PC-9 (cell line): Measurements from ENCODE around the gene PYGB. TPM values are rescaled to one million over a fixed set of nuclear protein-coding genes. Genes with fewer than 3 reads are reported as not detected.

ENCODE experiments used
- BruUV-seq: library from RNA; stranded (reverse); fragments of 400-500 nt; replicated peaks from 2 replicates; lab custom pipeline; 2021; lab: Mats Ljungman, UMichigan
- CTCF ChIA-PET: fragments of 300-600 bp; sonication (Branson Sonifier 250); formaldehyde crosslinking; loops from one replicate; lab custom pipeline; 2022; ENCODE audit warnings: antibody characterized with exemption; lab: Charles Lee
- POLR2A ChIA-PET: fragments of 300-600 bp; sonication (Branson Sonifier 250); formaldehyde crosslinking; loops from one replicate; lab custom pipeline; 2022; ENCODE audit warnings: antibody characterized with exemption; ENCODE audit not compliant: unreplicated experiment; lab: Charles Lee
- DNase-seq, 2 experiments: peaks; one replicate each; pipeline versions ENCODE4 v3.0.0 to v3.0.0-alpha.2; 2015 to 2022; ENCODE audit warnings: mixed read lengths in 1 of 2
- H2AFZ ChIP-seq: fragments of 200-600 bp; sonication (generic); 2 replicates; pipeline ENCODE4 v1.8.1; 2017; ENCODE audit warnings: antibody characterized with exemption
- H3F3A ChIP-seq: fragments of 200-600 bp; sonication (generic); 2 replicates; pipeline ENCODE4 v1.8.1; 2017; ENCODE audit warnings: antibody characterized with exemption, mild to moderate bottlenecking, low read depth; ENCODE audit not compliant: insufficient read depth
- H3K27ac ChIP-seq: fragments of 200-600 bp; sonication (generic); 2 replicates; pipeline ENCODE4 v1.6.1; 2016; ENCODE audit warnings: mixed run types
- H3K27me3 ChIP-seq: fragments of 200-600 bp; sonication (generic); 2 replicates; pipeline ENCODE4 v1.6.1; 2016; ENCODE audit warnings: low read depth, mixed run types; ENCODE audit not compliant: insufficient read depth
- H3K36me3 ChIP-seq: fragments of 200-600 bp; sonication (generic); 2 replicates; pipeline ENCODE4 v1.6.1; 2016; ENCODE audit warnings: low read depth, mixed run types
- H3K4me1 ChIP-seq: fragments of 200-600 bp; sonication (generic); replicated peaks from 2 replicates; pipeline ENCODE4 v1.6.1; 2016; ENCODE audit warnings: mixed run types; ENCODE audit not compliant: insufficient read depth
- H3K4me2 ChIP-seq: fragments of 200-600 bp; sonication (generic); 2 replicates; pipeline ENCODE4 v1.6.1; 2017; ENCODE audit warnings: mixed run types
- H3K4me3 ChIP-seq: fragments of 200-600 bp; sonication (generic); 2 replicates; pipeline ENCODE4 v1.6.1; 2016; ENCODE audit warnings: mixed run types
- H3K79me2 ChIP-seq: fragments of 200-600 bp; sonication (generic); 2 replicates; pipeline ENCODE4 v1.6.1; 2017; ENCODE audit warnings: low read depth, mixed run types
- H3K9me2 ChIP-seq: fragments of 200-600 bp; sonication (generic); 2 replicates; pipeline ENCODE4 v1.8.1; 2017; ENCODE audit warnings: mild to moderate bottlenecking; ENCODE audit not compliant: insufficient read depth
- H3K9me3 ChIP-seq: fragments of 200-600 bp; sonication (generic); 2 replicates; pipeline ENCODE4 v1.8.1; 2016; ENCODE audit warnings: low read depth; ENCODE audit not compliant: insufficient read depth
- H4K20me1 ChIP-seq: fragments of 200-600 bp; sonication (generic); 2 replicates; pipeline ENCODE4 v1.8.1; 2017; ENCODE audit not compliant: insufficient read depth
- EZH2 ChIP-seq: fragments of 200-600 bp; sonication (generic); IDR thresholded peaks from 2 replicates; pipeline ENCODE4 v1.8.0; 2017; ENCODE audit warnings: antibody characterized with exemption, low read depth
- intact Hi-C: fragments of 100-400 bp; cut with micrococcal nuclease; formaldehyde crosslinking; loops from one replicate; pipeline ENCODE4 v1.10.0; 2022; ENCODE audit not compliant: unreplicated experiment
- total RNA-seq: library from RNA; stranded (reverse); gene quantifications from 2 replicates; pipeline ENCODE4 v1.2.3, GENCODE V29; 2021
- TF ChIP-seq, protein P1 (sequence below): fragments of 200-600 bp; sonication (generic); conservative IDR thresholded peaks from 2 replicates; pipeline ENCODE4 v1.6.1; 2017; ENCODE audit warnings: mixed run types, antibody characterized with exemption, mild to moderate bottlenecking, moderate library complexity

The PYGB gene
- total RNA-seq, 1 experiment from 2014 or later = 133 TPM

DNA sequence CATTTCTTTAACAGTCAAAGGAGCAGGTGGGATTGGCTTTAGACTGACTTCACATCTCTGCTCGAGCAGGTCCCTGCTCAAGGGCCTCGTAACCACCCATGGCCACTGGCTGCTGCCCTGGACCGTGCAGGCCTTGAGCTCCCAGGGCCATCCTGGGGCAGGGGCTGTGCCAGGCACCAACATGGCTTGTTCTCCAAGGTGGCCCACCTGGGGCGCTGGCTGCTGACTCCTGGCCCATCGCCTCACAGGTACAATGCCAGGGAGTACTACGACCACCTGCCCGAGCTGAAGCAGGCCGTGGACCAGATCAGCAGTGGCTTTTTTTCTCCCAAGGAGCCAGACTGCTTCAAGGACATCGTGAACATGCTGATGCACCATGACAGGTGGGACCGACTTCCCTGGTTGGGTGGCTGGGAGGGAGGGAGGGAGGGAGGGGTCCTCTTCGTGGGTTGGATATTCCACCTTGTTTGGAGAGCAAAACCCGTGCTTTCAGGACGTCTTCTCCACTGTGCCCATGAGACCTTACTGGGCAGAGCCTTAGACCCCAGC is 46.1 kb downstream of the PYGB start:
- Histone ChIP-seq H4K20me1 (no peaks in the 10 kb centered on the region; the same call in none of the 2 replicates), H2AFZ (no peak overlapping the region), H3K27me3 (no peaks in the 10 kb centered on the region), H3K9me2 (no peaks in the 10 kb centered on the region), H3K4me2 (no peak overlapping the region), H3K79me2 (no peaks in the 10 kb centered on the region), H3K4me1 (no peaks in the 10 kb centered on the region), H3K9me3 (no peaks in the 10 kb centered on the region), H3K36me3 (peaks cover 10% of the 10 kb centered on the region; the same call in 1 of the 2 replicates), H3F3A (peaks cover 44% of the 10 kb centered on the region), H3K4me3 (no peak overlapping the region), H3K27ac (no peak overlapping the region)
- TF ChIP-seq, protein P1, sequence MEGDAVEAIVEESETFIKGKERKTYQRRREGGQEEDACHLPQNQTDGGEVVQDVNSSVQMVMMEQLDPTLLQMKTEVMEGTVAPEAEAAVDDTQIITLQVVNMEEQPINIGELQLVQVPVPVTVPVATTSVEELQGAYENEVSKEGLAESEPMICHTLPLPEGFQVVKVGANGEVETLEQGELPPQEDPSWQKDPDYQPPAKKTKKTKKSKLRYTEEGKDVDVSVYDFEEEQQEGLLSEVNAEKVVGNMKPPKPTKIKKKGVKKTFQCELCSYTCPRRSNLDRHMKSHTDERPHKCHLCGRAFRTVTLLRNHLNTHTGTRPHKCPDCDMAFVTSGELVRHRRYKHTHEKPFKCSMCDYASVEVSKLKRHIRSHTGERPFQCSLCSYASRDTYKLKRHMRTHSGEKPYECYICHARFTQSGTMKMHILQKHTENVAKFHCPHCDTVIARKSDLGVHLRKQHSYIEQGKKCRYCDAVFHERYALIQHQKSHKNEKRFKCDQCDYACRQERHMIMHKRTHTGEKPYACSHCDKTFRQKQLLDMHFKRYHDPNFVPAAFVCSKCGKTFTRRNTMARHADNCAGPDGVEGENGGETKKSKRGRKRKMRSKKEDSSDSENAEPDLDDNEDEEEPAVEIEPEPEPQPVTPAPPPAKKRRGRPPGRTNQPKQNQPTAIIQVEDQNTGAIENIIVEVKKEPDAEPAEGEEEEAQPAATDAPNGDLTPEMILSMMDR = no peak
- no peak for TF ChIP-seq EZH2
- ChIA-PET POLR2A (no interaction called here), CTCF (interaction anchor here (1.1 kb wide), 1 partner anchor 105 kb away, joined by 4 read pairs; no protein-coding TSS in a partner anchor)
- intact Hi-C loops = loop anchor here (1.0 to 10.0 kb wide), 2 partner anchors 105 to 119 kb away; no protein-coding TSS in a partner anchor
- DNase-seq = no peak
- no TSS peak for BruUV-seq

DNA sequence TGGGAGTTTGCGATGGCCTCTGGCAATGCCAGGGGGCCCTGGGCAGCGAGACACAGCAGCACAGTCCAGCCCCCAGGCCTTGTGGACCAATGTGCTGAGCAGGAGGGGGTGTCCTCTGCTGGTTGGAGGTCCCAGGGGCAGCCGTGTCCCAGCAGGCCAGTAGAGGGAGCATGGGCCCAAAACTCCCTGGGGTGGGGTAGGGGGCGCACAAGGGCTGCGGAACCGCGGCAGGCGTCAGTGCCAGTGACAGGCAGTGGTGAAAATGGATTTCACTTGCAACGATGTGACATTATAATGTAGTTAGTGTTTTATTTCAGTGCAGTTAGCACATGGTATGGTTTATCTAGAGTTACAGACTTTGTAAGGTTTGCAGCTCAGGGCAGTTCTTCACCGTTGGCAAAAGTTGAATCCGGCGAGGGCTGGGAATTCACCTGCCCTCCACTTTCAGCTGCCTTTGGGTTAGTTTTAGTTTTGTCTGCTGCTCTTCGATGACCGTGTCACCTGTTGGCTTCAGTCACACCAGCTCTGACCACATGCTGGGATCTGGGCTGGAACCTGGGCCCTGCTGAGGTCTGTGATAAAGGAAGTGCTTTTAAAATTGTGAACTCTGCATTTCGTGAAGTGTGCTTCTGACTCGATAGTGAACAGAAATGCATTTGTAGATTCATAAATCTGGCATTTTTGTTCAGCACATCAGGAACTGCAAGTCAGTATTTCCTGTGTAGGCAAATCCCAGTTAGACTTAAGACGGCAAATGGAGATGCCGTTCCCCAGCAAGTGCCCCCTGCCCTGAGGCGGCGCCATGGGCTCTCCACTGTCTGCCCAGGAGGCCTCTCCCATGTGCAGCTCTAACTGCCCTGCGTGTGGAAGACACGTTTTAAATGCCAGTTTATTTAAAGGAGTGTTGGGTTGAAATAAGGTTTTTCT is 46.8 kb downstream of the PYGB start:
- Histone ChIP-seq H3F3A (peaks cover 52% of the 10 kb centered on the region), H3K4me2 (no peak overlapping the region), H3K4me3 (no peak overlapping the region), H3K4me1 (no peaks in the 10 kb centered on the region), H3K27ac (no peak overlapping the region), H3K9me2 (no peaks in the 10 kb centered on the region), H3K27me3 (no peaks in the 10 kb centered on the region), H3K79me2 (no peaks in the 10 kb centered on the region), H3K9me3 (no peaks in the 10 kb centered on the region), H3K36me3 (peaks cover 10% of the 10 kb centered on the region; the same call in 1 of the 2 replicates), H4K20me1 (no peaks in the 10 kb centered on the region; the same call in none of the 2 replicates), H2AFZ (no peak overlapping the region)
- intact Hi-C loops = loop anchor here (1.0 to 10.0 kb wide), 2 partner anchors 105 to 120 kb away; no protein-coding TSS in a partner anchor
- BruUV-seq = no TSS peak
- peak in 1 of 2 experiments; percentile 51 for DNase-seq
- ChIA-PET POLR2A (no interaction called here), CTCF (interaction anchor here (0.8 to 1.6 kb wide), 2 partner anchors 96 to 104 kb away, joined by 4 read pairs; partner anchors contain the start of gene ABHD12)
- TF ChIP-seq, protein P1 = peak; percentile 64
- no peak for TF ChIP-seq EZH2

DNA sequence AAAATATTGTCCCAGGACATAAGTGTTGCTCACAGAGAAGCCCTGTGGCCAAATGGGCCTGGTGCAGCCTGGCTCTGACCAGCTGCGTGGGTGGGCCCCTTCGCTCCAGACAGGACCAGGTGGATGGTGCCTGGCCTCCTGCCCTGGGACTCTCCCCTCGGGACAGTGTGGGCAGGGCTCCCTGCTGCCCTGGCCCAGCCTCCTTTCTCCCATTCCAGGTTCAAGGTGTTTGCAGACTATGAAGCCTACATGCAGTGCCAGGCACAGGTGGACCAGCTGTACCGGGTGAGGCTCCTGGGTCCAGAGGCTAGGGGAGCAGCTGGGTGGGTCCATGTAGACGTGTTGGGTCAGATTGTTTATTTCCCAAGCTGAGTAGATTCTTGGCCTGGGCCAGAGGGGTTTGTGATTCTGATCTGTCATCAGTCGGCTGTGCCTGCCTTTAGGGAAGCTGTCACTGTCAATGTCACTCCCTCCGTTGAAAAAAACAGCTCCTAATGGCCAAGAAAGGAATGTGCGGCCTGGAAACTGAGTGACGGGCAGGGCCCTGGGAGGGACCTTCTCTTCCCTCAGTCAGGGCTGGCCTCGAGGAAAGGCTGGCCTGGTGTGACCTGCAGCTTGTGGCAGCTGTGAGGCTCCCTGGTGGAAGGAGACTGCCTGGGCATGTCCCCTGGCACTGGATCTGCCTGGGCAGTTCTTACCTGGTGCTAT is 47.7 kb downstream of the PYGB start:
- BruUV-seq = no TSS peak
- intact Hi-C loops = loop anchor here (10.0 kb wide), 1 partner anchor 121 kb away; no protein-coding TSS in a partner anchor
- no peaks in the 10 kb centered on the region; the same call in none of the 2 replicates for H4K20me1 ChIP-seq
- H3K27me3 ChIP-seq = no peaks in the 10 kb centered on the region
- no peak for DNase-seq
- no peaks in the 10 kb centered on the region for H3K9me2 ChIP-seq
- no peaks in the 10 kb centered on the region for H3K79me2 ChIP-seq
- peaks cover 60% of the 10 kb centered on the region for H3F3A ChIP-seq
- no peaks in the 10 kb centered on the region for H3K4me1 ChIP-seq
- no peak overlapping the region for H2AFZ ChIP-seq
- H3K27ac ChIP-seq = no peak overlapping the region
- H3K9me3 ChIP-seq = no peaks in the 10 kb centered on the region
- POLR2A ChIA-PET = interaction anchor here (0.5 kb wide), 1 partner anchor 45 kb away, joined by 3 read pairs; no protein-coding TSS in a partner anchor
- TF ChIP-seq EZH2 = no peak
- TF ChIP-seq, protein P1 = no peak
- H3K4me2 ChIP-seq = no peak overlapping the region
- no peak overlapping the region for H3K4me3 ChIP-seq
- peaks cover 10% of the 10 kb centered on the region; the same call in 1 of the 2 replicates for H3K36me3 ChIP-seq
- CTCF ChIA-PET = interaction anchor here (0.8 to 1.6 kb wide), 2 partner anchors 95 to 103 kb away, joined by 4 read pairs; partner anchors contain the start of gene ABHD12
